Vagina (tissue), 2 donors: ENCODE data around the gene KDM6A.
"Not testable (repeated sequence)": the region's sequence is repeated elsewhere in the genome, so short reads cannot be mapped to it uniquely, and the experiment has no call there.

Experiments used
- CTCF ChIP-seq, 3 experiments: fragments of 450-650 bp in 2 of 3; fragments of 200-600 bp in 1 of 3; sonication (generic) in 1 of 3; IDR thresholded peaks; one replicate each; pipeline ENCODE4 v1.5.1; 2017 to 2019; ENCODE audit warnings: antibody characterized with exemption in 3 of 3, mild to moderate bottlenecking in 2 of 3, moderate library complexity in 2 of 3
- POLR2A ChIP-seq, 2 donors: fragments of 450-650 bp; IDR thresholded peaks; one replicate each; pipeline ENCODE4 v1.6.1; 2017; ENCODE audit warnings: antibody characterized with exemption in 2 of 2, mild to moderate bottlenecking in 2 of 2, moderate library complexity in 2 of 2
- POLR2AphosphoS5 ChIP-seq, 2 donors: sonication (generic); formaldehyde crosslinking; IDR thresholded peaks; one replicate each; pipeline ENCODE4 v1.9.0; 2017; ENCODE audit warnings: antibody characterized with exemption in 2 of 2, mild to moderate bottlenecking in 2 of 2, low read depth in 1 of 2; ENCODE audit not compliant: insufficient read depth in 1 of 2

GRCh38 chrX:45059906-45060305, 186.9 kb downstream of the KDM6A start:
- not testable (repeated sequence) for TF ChIP-seq CTCF (IDR thresholded peaks at IDR 0.05); POLR2AphosphoS5 (IDR thresholded peaks at IDR 0.05; ENCODE audit: insufficient read depth in 1 of 2, low read depth in 1 of 2); POLR2A (IDR thresholded peaks at IDR 0.05)
